Left cardiac atrium (tissue), 4 donors: Measurements from ENCODE around the gene LTB. TPM values are rescaled to one million over a fixed set of nuclear protein-coding genes. Genes with fewer than 3 reads are reported as not detected.
"Not testable (repeated sequence)": the region's sequence is repeated elsewhere in the genome, so short reads cannot be mapped to it uniquely, and the experiment has no call there.

Experiments used
- ATAC-seq, 2 donors: fragments of 200-7000 bp; cut with Tn5 transposase; one replicate each; pipeline ENCODE4 v1.9.1; 2020; ENCODE audit warnings: mild to moderate bottlenecking in 2 of 2, moderate library complexity in 2 of 2
- DNase-seq: peaks from one replicate; pipeline ENCODE4 v3.0.0-alpha.2; 2020
- intact Hi-C, 2 donors: fragments of 100-400 bp; cut with DNase I; formaldehyde crosslinking; loops; one replicate each; pipeline versions ENCODE4 v1.14.1 to v1.15.1; 2022 to 2023
- total RNA-seq, 2 donors: library from RNA; stranded (reverse); fragmentation: NEBNext Ultra II Directional; extraction: Animal tissue kit (Norgen Biotek cat#: 25700); gene quantifications; one replicate each; pipeline ENCODE4 v1.2.1, GENCODE V29; 2021
- donor health status: DM: no; HTN: yes; CAD: no.
- donor health status: DM: no; HTN: yes; CAD: no; lungs with severe emphysema.
- donor health status: DM: yes; HTN: yes; CAD: no.
- donor health status: Dilated cardiomyopathy.

The LTB gene
- total RNA-seq, 2 donors from 2014 or later = 0.84 to 1.4 TPM

DNA sequence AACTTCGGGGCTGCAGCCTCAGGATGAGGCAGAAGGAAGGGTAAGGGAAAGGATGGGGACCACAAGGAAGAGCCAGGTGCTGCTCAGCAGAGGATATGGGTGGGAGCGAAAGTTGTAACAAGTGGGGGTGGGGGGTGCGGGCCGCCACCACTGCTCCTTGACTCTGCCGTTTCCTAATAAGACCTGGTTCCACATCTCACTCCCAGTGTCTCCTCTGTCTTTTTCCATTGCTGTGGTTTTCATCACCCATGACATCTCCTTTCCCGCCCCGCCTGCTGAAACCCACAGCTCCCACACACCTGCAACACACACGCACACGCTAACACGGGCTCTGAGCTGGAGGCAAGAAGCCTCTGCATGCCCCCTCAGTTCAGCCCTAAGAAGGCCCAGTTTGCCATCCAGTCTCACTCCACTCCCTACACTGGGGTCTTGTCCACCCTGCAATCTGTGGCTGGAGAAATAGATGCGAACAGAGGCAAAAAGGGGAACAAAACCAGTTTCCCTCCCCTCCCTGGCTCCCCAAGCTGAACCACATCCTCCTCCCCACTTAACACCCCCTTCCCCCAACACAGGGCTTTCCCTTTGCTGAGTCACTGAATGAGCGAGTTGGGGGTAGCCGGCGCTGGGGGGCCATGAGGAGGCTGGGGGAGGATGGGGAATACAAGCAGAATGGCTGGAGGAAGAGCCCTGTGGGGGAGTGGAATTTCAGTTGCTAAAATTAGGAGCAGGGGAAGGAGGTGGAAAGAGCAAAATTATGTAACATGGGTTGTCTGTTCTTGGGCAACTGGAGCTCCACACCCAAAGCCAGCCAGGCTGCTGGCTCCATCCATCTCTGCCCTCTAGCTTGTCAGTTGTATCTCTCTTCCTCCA lies 23.4 kb downstream of the LTB start:
- peak; percentile 51 to 65 for ATAC-seq
- no peak for DNase-seq
- intact Hi-C loops = no loop called here

DNA sequence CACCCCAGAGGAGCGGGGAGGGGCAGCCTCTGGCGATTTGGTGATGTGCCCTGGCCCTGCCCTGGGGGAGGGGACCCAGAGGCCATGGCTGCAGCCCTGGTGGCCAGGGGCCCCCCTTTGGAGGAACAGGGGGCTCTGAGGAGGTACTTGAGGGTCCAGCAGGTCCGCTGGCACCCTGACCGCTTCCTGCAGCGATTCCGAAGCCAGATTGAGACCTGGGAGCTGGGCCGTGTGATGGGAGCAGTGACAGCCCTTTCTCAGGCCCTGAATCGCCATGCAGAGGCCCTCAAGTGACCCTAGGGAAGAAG lies 24.0 kb downstream of the LTB start:
- intact Hi-C loops = no loop called here
- DNase-seq (no peak), ATAC-seq (no peak)

DNA sequence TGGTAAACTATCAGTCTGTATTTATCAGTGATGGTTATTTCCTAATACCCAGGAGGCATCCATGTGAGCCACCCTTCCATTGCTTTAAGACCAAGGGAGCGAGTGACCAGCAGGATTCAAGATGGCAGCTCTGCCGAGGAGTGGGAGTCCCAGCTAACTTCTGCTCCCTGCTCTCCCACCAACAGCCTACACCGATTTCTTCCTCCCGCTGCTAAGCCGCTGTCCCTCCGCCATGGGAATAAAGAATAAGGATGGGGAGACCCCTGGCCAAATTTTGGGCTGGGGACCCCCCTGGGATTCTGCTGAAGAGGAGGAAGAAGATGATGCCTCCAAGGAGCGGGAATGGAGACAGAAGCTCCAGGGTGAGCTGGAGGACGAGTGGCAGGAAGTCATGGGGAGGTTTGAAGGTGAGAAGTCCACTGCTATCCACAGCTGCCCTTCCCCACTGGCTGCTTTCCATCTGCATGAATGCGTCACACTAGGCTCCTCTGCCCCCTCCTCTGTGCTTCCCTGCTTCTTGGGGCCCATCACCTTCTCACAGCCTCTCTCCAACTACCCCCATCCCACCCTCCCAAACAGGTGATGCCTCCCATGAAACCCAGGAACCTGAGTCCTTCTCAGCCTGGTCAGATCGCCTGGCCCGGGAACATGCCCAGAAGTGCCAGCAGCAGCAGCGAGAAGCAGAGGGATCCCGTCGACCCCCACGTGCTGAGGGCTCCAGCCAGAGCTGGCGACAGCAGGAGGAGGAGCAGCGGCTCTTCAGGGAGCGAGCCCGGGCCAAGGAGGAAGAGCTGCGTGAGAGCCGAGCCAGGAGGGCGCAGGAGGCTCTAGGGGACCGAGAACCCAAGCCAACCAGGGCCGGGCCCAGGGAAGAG lies 24.5 kb downstream of the LTB start:
- ATAC-seq = no peak
- no peak for DNase-seq
- intact Hi-C loops = no loop called here

DNA sequence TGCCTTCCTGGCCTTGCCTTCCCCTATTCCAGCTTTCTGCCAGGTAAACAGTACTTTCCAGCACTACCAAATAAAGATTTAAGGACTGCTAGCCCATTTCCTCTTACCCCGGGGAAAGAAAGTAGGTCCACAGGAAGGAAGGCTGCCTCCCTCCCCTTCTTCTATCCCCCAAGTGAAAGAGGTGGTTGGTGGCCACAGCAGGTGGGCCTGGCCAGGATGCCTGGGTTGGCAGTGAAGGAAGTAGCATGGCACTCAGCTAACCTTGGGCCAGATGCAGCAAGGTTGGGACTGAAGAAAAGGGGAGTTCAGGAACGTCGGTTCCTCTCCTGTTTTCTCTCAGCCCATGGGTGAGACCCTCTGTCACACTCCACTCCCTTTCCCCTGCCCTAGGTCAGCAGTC lies 25.9 kb downstream of the LTB start:
- ATAC-seq = no peak
- intact Hi-C loops = no loop called here
- no peak for DNase-seq

DNA sequence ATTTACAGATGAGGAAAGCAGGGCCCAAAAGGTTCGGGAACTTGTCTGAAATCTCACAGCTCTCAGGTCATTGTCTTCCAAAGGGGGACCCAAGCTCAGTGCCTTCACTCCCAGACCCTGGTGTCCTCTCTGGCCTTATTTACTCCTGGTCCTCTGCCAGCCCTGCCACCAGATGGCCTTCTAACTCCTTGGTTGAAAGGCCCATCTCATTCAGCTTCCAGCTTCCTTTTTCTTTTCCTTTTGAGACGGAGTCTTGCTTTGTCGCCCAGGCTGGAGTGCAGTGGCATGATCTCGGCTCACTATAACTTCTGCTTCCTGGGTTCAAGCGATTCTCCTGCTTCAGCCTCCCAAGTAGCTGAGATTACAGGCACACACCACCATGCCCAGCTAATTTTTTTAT lies 30.9 kb downstream of the LTB start:
- not testable (repeated sequence) for DNase-seq, ATAC-seq
- intact Hi-C loops = loop anchor here in 1 of 2 donors (5.0 kb wide), 1 partner anchor 46 kb away; no protein-coding TSS in a partner anchor

DNA sequence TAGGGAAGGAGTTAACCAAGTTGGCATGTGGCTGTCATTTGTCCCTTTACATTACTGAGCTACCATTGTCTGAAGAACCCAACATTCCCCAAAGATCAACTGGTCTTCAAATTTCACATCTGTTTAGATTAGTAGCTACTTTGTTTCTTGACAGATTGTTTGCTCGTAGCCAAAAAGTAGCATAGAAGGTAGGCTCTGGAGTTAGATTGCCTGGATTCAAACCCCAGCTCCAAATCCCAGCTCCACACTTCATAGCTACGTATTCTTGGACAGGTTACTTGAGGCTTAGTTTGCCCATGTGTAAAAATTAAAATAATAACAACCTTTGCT lies 33.7 kb downstream of the LTB start:
- ATAC-seq = no peak
- intact Hi-C loops = loop anchor here in 1 of 2 donors (5.0 kb wide), 1 partner anchor 34 kb away; the partner anchor contains the start of gene LTB
- no peak for DNase-seq

DNA sequence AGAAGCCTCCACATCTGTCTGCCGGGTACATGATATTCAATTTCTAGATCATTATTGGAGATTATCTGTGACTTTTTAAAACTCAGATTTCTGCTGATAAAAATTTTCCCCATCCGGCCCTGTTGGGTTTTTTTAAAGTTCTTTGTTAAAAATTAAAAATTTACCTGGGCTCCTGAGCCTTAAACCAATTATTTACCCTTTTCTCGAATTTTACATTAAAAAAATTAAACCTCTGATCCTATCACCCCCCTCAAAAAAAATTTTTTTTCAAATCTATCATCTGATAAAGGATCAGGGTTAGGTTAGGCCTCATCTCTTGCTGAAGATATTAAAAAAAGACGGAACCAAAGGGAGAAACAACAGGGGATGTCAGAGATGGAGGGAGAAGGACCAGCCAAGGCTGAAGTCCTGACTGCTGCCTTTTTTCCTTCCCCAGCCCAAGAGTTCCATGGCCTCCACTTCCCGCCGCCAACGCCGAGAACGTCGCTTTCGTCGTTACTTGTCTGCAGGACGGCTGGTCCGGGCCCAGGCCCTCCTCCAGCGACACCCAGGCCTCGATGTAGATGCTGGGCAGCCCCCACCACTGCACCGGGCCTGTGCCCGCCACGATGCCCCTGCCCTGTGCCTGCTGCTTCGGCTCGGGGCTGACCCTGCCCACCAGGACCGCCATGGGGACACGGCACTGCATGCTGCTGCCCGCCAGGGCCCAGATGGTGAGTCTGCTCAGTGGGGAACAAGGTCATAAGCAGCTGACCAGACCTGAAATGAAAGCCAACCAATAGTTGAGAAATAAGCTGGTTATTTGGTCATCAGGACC lies 34.3 kb downstream of the LTB start:
- no peak for ATAC-seq
- DNase-seq = peak; percentile 45
- intact Hi-C loops = loop anchor here in 1 of 2 donors (5.0 kb wide), 1 partner anchor 34 kb away; the partner anchor contains the start of gene LTB

DNA sequence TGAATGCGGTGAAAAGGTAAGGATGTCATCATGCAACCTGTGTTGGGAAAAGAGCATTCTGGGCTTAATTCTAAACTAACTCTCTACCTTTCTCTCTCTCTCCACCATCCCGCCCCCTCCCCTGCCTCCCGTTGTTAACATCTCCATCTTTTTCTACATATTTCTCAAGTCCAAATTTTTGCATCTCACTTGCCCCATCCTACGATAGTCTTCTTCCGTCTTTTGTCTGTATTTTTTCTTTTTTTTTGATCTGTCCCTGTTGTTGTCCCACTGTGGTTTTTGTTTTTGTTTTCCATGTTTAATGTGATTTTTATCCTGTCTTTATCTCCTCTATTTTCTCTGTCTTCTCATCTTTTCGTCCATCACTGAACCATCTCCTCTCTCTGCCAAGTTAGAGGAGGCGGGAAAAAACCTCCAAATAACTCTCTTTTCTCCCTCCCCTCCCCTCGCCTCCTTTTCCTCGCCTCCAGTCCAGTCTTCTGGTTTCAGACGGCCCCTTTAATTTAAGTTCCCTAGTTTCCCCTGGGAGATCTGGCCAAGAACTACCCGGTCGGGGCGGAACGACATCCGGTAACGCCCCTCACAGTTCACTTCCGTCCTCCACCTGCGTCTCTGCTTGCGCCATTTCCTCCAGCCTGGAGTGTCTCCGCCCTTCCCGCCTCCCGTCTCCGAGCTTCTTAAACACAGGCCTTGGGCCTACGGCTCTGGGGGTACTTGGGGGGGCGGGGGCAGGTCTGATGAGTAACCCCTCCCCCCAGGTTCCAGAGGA lies 35.1 kb downstream of the LTB start, which contains the start of gene NFKBIL1:
Gene NFKBIL1, plus strand, starts transcription at position 651 of the 769 bp plus-strand sequence. Its CDS starts 87 bp downstream, at position 738.
- DNase-seq (peak; percentile 97), ATAC-seq (peak; percentile 97 to 98)
- intact Hi-C loops = loop anchor here in 1 of 2 donors (1.0 to 5.0 kb wide), 2 partner anchors 35 to 51 kb away; partner anchors contain the start of gene LTB

DNA sequence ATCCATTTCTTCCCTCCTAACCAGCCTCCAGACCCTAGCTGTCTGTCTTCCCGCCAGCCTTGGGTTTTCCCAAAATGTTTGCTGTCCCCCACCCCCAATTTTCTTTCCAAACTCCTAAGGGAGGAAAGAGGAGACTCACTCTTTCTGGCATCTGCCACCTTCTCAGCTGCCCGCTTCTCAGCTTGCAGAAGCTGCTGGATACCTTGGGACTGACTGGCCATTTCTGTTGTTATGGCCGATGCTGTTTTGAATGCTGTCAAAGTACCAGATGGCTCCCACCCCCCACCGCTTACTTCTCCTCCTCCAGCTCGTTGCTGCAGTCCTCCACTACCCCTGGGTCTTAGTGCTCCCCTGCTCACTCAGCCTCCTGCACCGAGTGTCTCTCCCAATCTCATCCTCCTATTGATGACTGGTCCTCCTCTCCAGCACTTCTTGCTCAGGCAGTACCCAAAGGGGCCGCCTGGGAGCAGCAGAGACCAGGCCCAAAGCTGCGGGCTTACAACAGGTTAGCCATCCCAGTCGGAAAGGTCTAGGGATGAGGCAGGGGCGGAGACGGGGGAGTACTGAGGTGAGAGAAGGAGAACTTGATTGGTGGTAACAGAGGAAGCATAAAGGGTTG lies 35.8 kb downstream of the LTB start, which contains the start of gene ATP6V1G2:
Gene ATP6V1G2, minus strand, starts transcription at position 270 of the 619 bp plus-strand sequence. Its CDS starts 49 bp downstream, at position 221.
- DNase-seq (peak; percentile 87), ATAC-seq (peak; percentile 70 to 83)
- intact Hi-C loops = loop anchor here in 1 of 2 donors (1.0 to 5.0 kb wide), 2 partner anchors 36 to 52 kb away; partner anchors contain the start of gene LTB

DNA sequence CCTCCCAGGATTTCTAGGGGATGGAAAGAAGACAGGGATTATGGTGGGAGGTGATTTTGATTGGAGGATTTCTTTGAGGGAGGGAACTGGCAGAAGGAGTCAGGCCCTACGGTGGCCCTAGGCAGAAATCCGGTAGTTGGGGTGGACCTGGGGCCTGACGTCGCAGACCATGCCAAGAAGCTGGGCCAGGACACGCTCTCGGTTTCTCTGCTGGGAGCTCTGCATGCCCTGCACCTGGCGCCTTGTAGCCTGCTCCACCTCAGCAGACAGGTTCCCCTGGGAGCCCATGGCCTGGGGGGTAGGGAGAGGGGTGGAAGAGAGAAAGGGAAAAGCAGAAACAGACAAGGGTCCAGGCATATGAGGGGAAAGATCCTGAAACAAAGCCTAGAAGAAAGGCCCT lies 36.9 kb downstream of the LTB start:
- no peak for DNase-seq
- intact Hi-C loops = loop anchor here in 1 of 2 donors (5.0 kb wide), 1 partner anchor 37 kb away; the partner anchor contains the start of gene LTB
- ATAC-seq = no peak

DNA sequence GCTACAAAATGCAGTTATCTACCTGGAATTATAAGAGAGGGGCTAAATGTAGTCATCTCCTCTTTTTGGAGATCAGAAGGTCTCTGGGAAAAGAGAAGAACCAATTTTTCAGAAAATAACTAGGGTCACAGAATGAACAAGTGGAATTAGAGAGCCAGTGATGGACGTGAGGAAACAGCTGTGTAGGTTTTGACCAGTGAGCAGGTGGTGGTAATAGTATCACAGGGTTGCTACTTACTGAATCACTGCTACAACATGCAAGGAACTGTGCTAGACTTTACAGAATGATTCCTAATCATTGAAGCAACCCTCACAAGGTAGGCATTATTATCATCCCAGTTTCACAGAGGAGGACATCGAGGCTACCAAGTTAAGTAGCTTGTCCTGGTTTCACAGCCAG lies 37.5 kb downstream of the LTB start:
- intact Hi-C loops = loop anchor here in 1 of 2 donors (5.0 kb wide), 2 partner anchors 38 to 47 kb away; partner anchors contain the start of genes LTB and MICB
- no peak for ATAC-seq
- no peak for DNase-seq

DNA sequence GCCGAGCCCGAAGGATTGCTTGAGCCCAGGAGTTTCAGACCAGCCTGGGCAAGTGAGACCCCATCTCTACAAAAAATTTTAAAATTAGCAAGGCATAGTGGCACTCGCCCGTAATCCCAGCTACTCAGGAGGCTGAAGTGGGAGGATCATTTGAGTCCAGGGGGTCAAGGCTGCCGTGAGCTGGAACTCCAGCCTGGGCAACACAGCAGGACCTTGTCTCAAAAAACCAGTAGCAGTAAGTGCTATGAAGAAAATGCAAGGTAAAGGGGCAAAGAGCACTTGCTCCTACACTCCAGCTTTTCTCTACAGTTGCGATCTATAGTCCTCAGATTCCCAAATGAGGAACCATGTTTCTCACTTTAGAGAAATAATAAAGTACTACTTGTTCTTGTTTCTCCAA lies 38.6 kb downstream of the LTB start:
- DNase-seq = no peak
- intact Hi-C loops = loop anchor here in 1 of 2 donors (5.0 kb wide), 1 partner anchor 46 kb away; the partner anchor contains the start of gene MICB
- no peak for ATAC-seq

DNA sequence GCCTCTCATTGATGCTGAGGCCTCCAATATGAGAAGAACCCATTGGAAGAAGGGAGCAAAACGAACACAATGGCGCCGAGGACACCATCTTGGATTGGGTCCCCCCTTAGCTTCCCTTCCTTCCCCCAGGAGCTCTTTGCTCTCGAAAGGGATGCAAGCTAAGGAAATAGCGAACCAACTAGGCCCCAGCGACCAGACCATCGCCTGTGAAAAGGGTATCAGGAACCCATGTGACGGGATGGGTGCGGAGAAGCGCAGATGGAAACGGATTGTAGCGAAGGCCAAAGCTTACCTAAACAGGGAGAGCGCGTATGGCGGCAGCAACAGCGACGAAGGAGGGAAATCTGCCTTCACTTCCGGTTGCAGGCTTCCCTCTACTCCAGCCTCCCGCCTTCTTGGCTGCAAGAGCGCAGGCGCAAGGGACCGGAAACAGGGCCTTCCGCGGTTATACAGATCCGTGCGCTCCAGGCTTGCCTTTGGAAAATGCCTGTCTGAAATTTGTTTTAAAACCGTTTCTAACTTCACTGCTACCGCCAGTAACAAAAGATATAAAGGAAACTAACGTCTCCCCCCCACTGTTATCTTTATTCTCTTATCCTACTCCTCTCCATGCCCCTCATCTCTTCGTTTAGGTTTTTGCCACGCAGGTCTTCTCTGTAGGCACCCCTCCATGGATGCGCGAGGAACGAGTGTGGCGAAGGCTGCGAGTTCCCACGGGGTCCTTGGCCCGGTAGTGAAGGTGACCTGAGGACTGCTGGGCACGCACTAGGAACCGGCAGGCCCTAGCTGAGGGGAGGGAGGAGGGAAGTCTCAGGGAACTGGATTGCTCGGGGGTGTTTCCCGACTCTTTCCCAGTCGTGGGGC lies 40.3 kb downstream of the LTB start, which contains the start of gene DDX39B:
Gene DDX39B, minus strand, starts transcription at position 346 of the 864 bp plus-strand sequence. CDS start 1,471 bp downstream, outside the sequence.
- intact Hi-C loops = loop anchor here in 1 of 2 donors (5.0 kb wide), 1 partner anchor 45 kb away; the partner anchor contains the start of gene MICB
- DNase-seq (peak; percentile 96), ATAC-seq (peak; percentile 93 to 94)

DNA sequence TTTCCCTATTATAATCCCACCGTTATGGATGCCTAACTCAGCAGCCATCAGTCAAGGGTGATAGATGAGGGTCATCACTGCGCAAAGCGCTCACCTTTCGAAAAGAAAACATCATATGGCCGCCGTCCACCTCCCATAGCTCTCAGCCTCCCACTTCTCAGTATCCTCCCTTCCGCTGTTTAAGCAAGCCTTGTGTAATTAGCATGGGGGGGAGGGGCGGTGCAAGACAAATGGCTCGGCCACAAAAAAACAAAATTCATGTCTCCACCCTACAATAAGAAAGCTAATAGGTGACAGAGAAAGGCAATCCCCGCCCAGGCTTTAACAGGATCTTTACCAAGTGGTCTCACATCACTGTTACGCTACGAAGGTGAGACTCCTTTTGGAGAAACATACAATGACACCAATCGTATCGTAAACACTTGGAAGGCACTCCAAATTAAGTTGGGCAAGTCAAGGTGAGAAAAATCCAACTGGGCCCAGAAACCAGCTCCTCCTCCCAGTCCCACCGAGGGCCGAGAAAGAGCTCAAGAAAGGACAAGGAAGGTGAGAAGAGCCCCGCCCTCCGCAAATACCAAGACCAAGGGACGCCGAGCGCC lies 41.1 kb downstream of the LTB start:
- peak; percentile 65 for DNase-seq

DNA sequence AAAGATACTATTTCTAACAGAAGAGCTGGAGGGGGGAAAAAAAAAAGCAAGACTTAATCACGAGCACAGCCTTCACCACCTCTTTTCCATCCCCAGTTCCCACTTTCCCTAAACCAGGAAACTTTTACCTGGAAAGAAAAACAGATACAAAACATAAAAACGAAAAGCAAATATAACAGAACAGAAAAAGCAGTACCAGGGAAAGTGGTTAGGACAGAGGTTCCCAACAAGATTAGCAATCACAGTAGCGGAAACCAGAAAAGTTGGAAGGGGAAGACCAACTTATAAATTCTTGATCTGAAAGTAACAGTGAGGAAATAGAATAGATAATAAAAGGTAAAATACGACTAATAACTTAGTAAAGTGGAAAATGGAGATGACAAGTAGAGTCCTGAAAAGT lies 41.6 kb downstream of the LTB start:
- no peak for ATAC-seq
- DNase-seq = no peak
- intact Hi-C loops = loop anchor here in 1 of 2 donors (5.0 kb wide), 1 partner anchor 43 kb away; the partner anchor contains the start of gene MICB

More for the DNA sequence above, 41.1 kb downstream of the LTB start:
- ATAC-seq = peak; percentile 31 to 47
- intact Hi-C loops = loop anchor here in 1 of 2 donors (5.0 kb wide), 1 partner anchor 44 kb away; the partner anchor contains the start of gene MICB
